K562 (cell line): ENCODE measurements around the gene PPA1. TPM values are rescaled to one million over a fixed set of nuclear protein-coding genes. Genes with fewer than 3 reads are reported as not detected.

Experiments used
- BHLHE40 ChIP-seq: IDR thresholded peaks from 2 replicates; pipeline ENCODE4 v1.6.1; 2011; ENCODE audit warnings: low read length, improper control_type of control experiment
- CBFA2T3 ChIP-seq: fragments of 450-650 bp; IDR thresholded peaks from 2 replicates; pipeline ENCODE4 v1.6.1; 2017
- CCNT2 ChIP-seq: IDR thresholded peaks from 2 replicates; pipeline ENCODE4 v1.6.1; 2011; ENCODE audit warnings: borderline replicate concordance, low read depth, mild to moderate bottlenecking, moderate library complexity, mixed read lengths, low read length; ENCODE audit not compliant: insufficient read length; ENCODE audit errors: extremely low read depth
- CSDE1 ChIP-seq, 2 experiments: fragments of 450-650 bp; IDR thresholded peaks; 2 replicates each; pipeline ENCODE4 v1.6.1; 2016; ENCODE audit warnings: mild to moderate bottlenecking in 1 of 2
- FOXP1 ChIP-seq: sonication (generic); formaldehyde crosslinking; IDR thresholded peaks from 2 replicates; pipeline ENCODE4 v1.8.0; 2022; ENCODE audit warnings: mild to moderate bottlenecking, missing genetic modification reagents
- FUS ChIP-seq: fragments of 200-400 bp; formaldehyde crosslinking; optimal IDR thresholded peaks from 2 replicates; pipeline ENCODE3; 2017; ENCODE audit warnings: low read depth, low read length
- GATA2 ChIP-seq: sonication (generic); formaldehyde crosslinking; IDR thresholded peaks from 2 replicates; pipeline ENCODE4 v1.4.0; 2020; ENCODE audit warnings: mild to moderate bottlenecking, missing genetic modification reagents
- HSF4 ChIP-seq: fragments of 250-450 bp; sonication (Bioruptor Pico); IDR thresholded peaks from 2 replicates; pipeline ENCODE4 v2.1.2; 2022; ENCODE audit warnings: mild to moderate bottlenecking, moderate library complexity, borderline replicate concordance
- KLF1 ChIP-seq: fragments of 450-650 bp; IDR thresholded peaks from 2 replicates; pipeline ENCODE4 v1.6.1; 2016; ENCODE audit warnings: missing genetic modification characterization, missing compliant biosample characterization
- MBD2 ChIP-seq: sonication (generic); IDR thresholded peaks from 2 replicates; pipeline ENCODE4 v1.6.1; 2016; ENCODE audit warnings: low read depth, borderline replicate concordance
- PHF8 ChIP-seq: fragments of 200-600 bp; sonication (generic); IDR thresholded peaks from 2 replicates; pipeline ENCODE4 v1.6.1; 2012; ENCODE audit warnings: mixed run types, mild to moderate bottlenecking, inconsistent platforms, low read length, moderate library complexity, borderline replicate concordance
- SIN3B ChIP-seq: fragments of 450-650 bp; IDR thresholded peaks from 2 replicates; pipeline ENCODE4 v1.6.1; 2017; ENCODE audit warnings: low read depth, mild to moderate bottlenecking, moderate library complexity
- TEAD1 ChIP-seq, 2 experiments: fragments of 450-650 bp in 1 of 2; sonication (generic) in 1 of 2; formaldehyde crosslinking; IDR thresholded peaks; 2 replicates each; pipeline versions ENCODE4 v1.4.0 to v1.8.0; 2020 to 2022; ENCODE audit warnings: mild to moderate bottlenecking in 2 of 2, missing genetic modification reagents in 1 of 2
- ZEB2 ChIP-seq: fragments of 450-650 bp; IDR thresholded peaks from 2 replicates; pipeline ENCODE4 v1.6.1; 2016
- ZSCAN29 ChIP-seq: fragments of 450-650 bp; IDR thresholded peaks from 2 replicates; pipeline ENCODE4 v1.6.1; 2017
- polyA plus RNA-seq, 8 experiments: library from polyadenylated mRNA; depleted of rRNA in 4 of 8; stranded (reverse) in 5 of 8; unstranded in 3 of 8; fragments of >200 nt; fragmentation: Nextera tagmentation in 2 of 8; fragmentation: Illumina TruSeq in 1 of 8; extraction: Ambion mirVana in 2 of 8; extraction: Trizol in 1 of 8; gene quantifications; 2 replicates each; pipeline versions ENCODE4 v1.2.1 to v1.2.3, GENCODE V29; 2011 to 2014; ENCODE audit warnings: inconsistent platforms in 1 of 8, missing spikeins in 1 of 8
- total RNA-seq, 7 experiments: library from RNA; depleted of rRNA in 6 of 7; stranded (reverse); fragments of >200 nt in 6 of 7; fragmentation: Illumina TruSeq in 2 of 7; extraction: Trizol in 2 of 7; gene quantifications; 2 replicates each; pipeline versions ENCODE4 v1.2.1 to v1.2.3, GENCODE V29; 2011 to 2021; ENCODE audit warnings: low replicate concordance in 1 of 7
- TF ChIP-seq, protein P1 (sequence below): fragments of 450-650 bp; formaldehyde crosslinking; IDR thresholded peaks from 2 replicates; pipeline ENCODE4 v1.4.0; 2020; ENCODE audit warnings: mild to moderate bottlenecking, moderate library complexity
- TF ChIP-seq, protein P2 (sequence below): sonication (generic); formaldehyde crosslinking; IDR thresholded peaks from 2 replicates; pipeline ENCODE4 v1.8.0; 2022; ENCODE audit warnings: mild to moderate bottlenecking, missing genetic modification reagents
- TF ChIP-seq, protein P3 (sequence below): fragments of 450-650 bp; formaldehyde crosslinking; IDR thresholded peaks from 2 replicates; pipeline ENCODE4 v1.4.0; 2022; ENCODE audit warnings: missing genetic modification characterization
- TF ChIP-seq, protein P4 (sequence below): fragments of 200-800 bp; sonication (Bioruptor generic); IDR thresholded peaks from 2 replicates; pipeline ENCODE4 v1.6.1; 2017; ENCODE audit warnings: missing genetic modification characterization, missing compliant biosample characterization
- TF ChIP-seq, protein P5 (sequence below): sonication (generic); formaldehyde crosslinking; IDR thresholded peaks from 2 replicates; pipeline ENCODE4 v1.5.0; 2020; ENCODE audit warnings: missing genetic modification reagents
- TF ChIP-seq, protein P6 (sequence below): fragments of 450-650 bp; formaldehyde crosslinking; IDR thresholded peaks from 2 replicates; pipeline ENCODE4 v1.4.0; 2022; ENCODE audit warnings: missing genetic modification characterization

The PPA1 gene
- total and polyA plus RNA-seq, 9 of the 15 experiments (the other 6 are each of a cell fraction or from before 2014, with no cell fraction given): 301 to 635 (median 471) TPM

DNA sequence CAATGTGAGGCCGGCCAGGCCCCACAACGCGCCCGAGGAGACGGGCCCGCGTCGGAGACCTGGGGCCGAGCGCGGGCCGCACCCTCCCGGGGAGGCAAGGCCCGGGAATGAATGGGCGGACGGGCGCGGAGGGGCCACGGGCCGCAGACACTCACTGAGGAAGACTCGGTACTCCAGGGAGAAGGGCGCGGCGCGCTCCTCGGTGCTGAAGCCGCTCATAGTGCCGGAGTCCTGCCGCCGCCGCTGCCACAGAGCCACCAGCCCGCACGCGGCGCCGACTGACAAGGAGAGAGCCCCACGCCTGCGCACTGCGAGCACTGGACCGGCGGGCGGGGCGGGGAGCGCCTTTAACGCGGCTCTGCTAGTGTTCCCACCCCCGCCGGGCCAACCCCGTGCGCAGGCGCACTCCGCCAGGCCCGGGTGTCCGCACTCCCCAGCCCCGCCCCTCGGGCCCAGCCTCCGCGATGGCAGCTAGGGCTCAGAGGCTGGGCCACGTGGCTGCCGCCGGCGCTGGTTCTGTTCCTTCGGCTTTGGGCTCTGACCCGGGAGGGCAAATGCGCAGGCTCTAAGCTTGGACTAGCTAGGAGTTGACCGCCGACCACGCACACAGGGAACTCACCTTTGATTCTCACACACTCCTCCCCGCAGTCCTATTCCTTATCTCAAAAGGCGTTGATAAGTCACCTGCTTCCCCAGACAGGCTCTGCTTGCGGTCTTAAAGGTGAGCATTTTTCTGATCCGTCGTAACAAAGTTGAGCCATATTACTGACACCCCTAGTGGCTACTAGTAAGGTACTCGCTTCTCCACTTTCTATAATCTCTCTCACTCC lies at the start of gene PPA1 (continued):
- TF ChIP-seq, protein P1, sequence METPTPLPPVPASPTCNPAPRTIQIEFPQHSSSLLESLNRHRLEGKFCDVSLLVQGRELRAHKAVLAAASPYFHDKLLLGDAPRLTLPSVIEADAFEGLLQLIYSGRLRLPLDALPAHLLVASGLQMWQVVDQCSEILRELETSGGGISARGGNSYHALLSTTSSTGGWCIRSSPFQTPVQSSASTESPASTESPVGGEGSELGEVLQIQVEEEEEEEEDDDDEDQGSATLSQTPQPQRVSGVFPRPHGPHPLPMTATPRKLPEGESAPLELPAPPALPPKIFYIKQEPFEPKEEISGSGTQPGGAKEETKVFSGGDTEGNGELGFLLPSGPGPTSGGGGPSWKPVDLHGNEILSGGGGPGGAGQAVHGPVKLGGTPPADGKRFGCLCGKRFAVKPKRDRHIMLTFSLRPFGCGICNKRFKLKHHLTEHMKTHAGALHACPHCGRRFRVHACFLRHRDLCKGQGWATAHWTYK (CRISPR knock-in tag): peak; percentile 16
- TF ChIP-seq, protein P2, sequence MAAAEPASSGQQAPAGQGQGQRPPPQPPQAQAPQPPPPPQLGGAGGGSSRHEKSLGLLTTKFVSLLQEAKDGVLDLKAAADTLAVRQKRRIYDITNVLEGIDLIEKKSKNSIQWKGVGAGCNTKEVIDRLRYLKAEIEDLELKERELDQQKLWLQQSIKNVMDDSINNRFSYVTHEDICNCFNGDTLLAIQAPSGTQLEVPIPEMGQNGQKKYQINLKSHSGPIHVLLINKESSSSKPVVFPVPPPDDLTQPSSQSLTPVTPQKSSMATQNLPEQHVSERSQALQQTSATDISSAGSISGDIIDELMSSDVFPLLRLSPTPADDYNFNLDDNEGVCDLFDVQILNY (CRISPR knock-in tag): no peak
- TF ChIP-seq BHLHE40 (peak; percentile 63), FUS (no peak), GATA2 (CRISPR knock-in tag) (0 out of 2 replicates have a peak, but pooled peaks have one; percentile 56), TEAD1 (CRISPR knock-in tag; IDR thresholded peaks at IDR 0.05) (peak; percentile 38 to 87; a peak in 2 of 4 replicates), FOXP1 (peak; percentile 91), MBD2 (peak; percentile 66), CCNT2 (peak; percentile 64), CSDE1 (IDR thresholded peaks at IDR 0.05) (peak in 1 of 2 experiments; percentile 56; a peak in 2 of 4 replicates), CBFA2T3 (peak; percentile 48), KLF1 (tag) (peak; percentile 76), PHF8 (peak; percentile 90; the same call in 1 of the 2 replicates), ZSCAN29 (0 out of 2 replicates have a peak, but pooled peaks have one; percentile 9), ZEB2 (peak; percentile 95), SIN3B (0 out of 2 replicates have a peak, but pooled peaks have one; percentile 39), HSF4 (CRISPR knock-in tag) (no peak)
- TF ChIP-seq, protein P3, sequence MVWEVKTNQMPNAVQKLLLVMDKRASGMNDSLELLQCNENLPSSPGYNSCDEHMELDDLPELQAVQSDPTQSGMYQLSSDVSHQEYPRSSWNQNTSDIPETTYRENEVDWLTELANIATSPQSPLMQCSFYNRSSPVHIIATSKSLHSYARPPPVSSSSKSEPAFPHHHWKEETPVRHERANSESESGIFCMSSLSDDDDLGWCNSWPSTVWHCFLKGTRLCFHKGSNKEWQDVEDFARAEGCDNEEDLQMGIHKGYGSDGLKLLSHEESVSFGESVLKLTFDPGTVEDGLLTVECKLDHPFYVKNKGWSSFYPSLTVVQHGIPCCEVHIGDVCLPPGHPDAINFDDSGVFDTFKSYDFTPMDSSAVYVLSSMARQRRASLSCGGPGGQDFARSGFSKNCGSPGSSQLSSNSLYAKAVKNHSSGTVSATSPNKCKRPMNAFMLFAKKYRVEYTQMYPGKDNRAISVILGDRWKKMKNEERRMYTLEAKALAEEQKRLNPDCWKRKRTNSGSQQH (CRISPR knock-in tag): peak; percentile 91; the same call in 1 of the 2 replicates
- TF ChIP-seq, protein P4, sequence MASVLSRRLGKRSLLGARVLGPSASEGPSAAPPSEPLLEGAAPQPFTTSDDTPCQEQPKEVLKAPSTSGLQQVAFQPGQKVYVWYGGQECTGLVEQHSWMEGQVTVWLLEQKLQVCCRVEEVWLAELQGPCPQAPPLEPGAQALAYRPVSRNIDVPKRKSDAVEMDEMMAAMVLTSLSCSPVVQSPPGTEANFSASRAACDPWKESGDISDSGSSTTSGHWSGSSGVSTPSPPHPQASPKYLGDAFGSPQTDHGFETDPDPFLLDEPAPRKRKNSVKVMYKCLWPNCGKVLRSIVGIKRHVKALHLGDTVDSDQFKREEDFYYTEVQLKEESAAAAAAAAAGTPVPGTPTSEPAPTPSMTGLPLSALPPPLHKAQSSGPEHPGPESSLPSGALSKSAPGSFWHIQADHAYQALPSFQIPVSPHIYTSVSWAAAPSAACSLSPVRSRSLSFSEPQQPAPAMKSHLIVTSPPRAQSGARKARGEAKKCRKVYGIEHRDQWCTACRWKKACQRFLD (CRISPR knock-in tag): peak; percentile 93
- TF ChIP-seq, protein P5, sequence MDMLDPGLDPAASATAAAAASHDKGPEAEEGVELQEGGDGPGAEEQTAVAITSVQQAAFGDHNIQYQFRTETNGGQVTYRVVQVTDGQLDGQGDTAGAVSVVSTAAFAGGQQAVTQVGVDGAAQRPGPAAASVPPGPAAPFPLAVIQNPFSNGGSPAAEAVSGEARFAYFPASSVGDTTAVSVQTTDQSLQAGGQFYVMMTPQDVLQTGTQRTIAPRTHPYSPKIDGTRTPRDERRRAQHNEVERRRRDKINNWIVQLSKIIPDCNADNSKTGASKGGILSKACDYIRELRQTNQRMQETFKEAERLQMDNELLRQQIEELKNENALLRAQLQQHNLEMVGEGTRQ (CRISPR knock-in tag): peak; percentile 85
- TF ChIP-seq, protein P6, sequence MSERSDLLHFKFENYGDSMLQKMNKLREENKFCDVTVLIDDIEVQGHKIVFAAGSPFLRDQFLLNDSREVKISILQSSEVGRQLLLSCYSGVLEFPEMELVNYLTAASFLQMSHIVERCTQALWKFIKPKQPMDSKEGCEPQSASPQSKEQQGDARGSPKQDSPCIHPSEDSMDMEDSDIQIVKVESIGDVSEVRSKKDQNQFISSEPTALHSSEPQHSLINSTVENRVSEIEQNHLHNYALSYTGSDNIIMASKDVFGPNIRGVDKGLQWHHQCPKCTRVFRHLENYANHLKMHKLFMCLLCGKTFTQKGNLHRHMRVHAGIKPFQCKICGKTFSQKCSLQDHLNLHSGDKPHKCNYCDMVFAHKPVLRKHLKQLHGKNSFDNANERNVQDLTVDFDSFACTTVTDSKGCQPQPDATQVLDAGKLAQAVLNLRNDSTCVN (CRISPR knock-in tag): peak; percentile 88; the same call in 1 of the 2 replicates
